Measurements from ENCODE around the gene ZNF611.
"Not testable (repeated sequence)": the region's sequence is repeated elsewhere in the genome, so short reads cannot be mapped to it uniquely, and the experiment has no call there.

GRCh38 chr19:52705615-52706014 is 29.2 kb downstream of the ZNF611 start:
- TF ChIP-seq ZNF335 (CRISPR knock-in tag; IDR thresholded peaks at IDR 0.05); MAZ (IDR thresholded peaks at IDR 0.05; ENCODE audit: borderline replicate concordance, low read depth, low read length); MAZ (CRISPR knock-in tag; IDR thresholded peaks at IDR 0.05; ENCODE audit: low read depth); RORA (CRISPR knock-in tag; IDR thresholded peaks at IDR 0.05); ZBTB2 (CRISPR knock-in tag; IDR thresholded peaks at IDR 0.05; ENCODE audit: low read depth): not testable (repeated sequence)
- TF ChIP-seq, protein P1, sequence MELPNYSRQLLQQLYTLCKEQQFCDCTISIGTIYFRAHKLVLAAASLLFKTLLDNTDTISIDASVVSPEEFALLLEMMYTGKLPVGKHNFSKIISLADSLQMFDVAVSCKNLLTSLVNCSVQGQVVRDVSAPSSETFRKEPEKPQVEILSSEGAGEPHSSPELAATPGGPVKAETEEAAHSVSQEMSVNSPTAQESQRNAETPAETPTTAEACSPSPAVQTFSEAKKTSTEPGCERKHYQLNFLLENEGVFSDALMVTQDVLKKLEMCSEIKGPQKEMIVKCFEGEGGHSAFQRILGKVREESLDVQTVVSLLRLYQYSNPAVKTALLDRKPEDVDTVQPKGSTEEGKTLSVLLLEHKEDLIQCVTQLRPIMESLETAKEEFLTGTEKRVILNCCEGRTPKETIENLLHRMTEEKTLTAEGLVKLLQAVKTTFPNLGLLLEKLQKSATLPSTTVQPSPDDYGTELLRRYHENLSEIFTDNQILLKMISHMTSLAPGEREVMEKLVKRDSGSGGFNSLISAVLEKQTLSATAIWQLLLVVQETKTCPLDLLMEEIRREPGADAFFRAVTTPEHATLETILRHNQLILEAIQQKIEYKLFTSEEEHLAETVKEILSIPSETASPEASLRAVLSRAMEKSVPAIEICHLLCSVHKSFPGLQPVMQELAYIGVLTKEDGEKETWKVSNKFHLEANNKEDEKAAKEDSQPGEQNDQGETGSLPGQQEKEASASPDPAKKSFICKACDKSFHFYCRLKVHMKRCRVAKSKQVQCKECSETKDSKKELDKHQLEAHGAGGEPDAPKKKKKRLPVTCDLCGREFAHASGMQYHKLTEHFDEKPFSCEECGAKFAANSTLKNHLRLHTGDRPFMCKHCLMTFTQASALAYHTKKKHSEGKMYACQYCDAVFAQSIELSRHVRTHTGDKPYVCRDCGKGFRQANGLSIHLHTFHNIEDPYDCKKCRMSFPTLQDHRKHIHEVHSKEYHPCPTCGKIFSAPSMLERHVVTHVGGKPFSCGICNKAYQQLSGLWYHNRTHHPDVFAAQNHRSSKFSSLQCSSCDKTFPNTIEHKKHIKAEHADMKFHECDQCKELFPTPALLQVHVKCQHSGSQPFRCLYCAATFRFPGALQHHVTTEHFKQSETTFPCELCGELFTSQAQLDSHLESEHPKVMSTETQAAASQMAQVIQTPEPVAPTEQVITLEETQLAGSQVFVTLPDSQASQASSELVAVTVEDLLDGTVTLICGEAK (IDR thresholded peaks at IDR 0.05): not testable (repeated sequence)
- TF ChIP-seq, protein P1 (CRISPR knock-in tag; IDR thresholded peaks at IDR 0.05): not testable (repeated sequence)
- TF ChIP-seq, protein P2, sequence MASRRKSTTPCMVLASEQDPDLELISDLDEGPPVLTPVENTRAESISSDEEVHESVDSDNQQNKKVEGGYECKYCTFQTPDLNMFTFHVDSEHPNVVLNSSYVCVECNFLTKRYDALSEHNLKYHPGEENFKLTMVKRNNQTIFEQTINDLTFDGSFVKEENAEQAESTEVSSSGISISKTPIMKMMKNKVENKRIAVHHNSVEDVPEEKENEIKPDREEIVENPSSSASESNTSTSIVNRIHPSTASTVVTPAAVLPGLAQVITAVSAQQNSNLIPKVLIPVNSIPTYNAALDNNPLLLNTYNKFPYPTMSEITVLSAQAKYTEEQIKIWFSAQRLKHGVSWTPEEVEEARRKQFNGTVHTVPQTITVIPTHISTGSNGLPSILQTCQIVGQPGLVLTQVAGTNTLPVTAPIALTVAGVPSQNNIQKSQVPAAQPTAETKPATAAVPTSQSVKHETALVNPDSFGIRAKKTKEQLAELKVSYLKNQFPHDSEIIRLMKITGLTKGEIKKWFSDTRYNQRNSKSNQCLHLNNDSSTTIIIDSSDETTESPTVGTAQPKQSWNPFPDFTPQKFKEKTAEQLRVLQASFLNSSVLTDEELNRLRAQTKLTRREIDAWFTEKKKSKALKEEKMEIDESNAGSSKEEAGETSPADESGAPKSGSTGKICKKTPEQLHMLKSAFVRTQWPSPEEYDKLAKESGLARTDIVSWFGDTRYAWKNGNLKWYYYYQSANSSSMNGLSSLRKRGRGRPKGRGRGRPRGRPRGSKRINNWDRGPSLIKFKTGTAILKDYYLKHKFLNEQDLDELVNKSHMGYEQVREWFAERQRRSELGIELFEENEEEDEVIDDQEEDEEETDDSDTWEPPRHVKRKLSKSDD (CRISPR knock-in tag; IDR thresholded peaks at IDR 0.05; ENCODE audit: low read depth): not testable (repeated sequence)

Data from HepG2 (cell line).